Stimulated activated naive B cell treated with anti-CD40 and anti-IgM and Interleukin-4, amounts not matched to agents 10 μg/mL and 1 μg/mL and 100 μg/mL, for 72 hours (primary cell): Measurements from ENCODE around the gene BRAP.
"Not testable (repeated sequence)": the region's sequence is repeated elsewhere in the genome, so short reads cannot be mapped to it uniquely, and the experiment has no call there.

Experiments used
- ATAC-seq, 2 donors: fragments of 150-1000 bp; cut with Tn5 transposase; replicated peaks; 2 replicates each; pipeline ENCODE4 v1.10.0; 2021; ENCODE audit warnings: moderate library complexity in 1 of 2
- DNase-seq: peaks from one replicate; pipeline ENCODE4 v3.0.0; 2021
- H3K27ac Mint-ChIP-seq: one replicate; pipeline ENCODE4 v1.8.0; 2022; ENCODE audit warnings: mild to moderate bottlenecking, mixed read lengths
- H3K27me3 Mint-ChIP-seq, 2 donors: one replicate each; pipeline ENCODE4 v1.8.0; 2022; ENCODE audit warnings: mixed read lengths in 2 of 2
- H3K36me3 Mint-ChIP-seq, 2 donors: one replicate each; pipeline ENCODE4 v1.8.0; 2022; ENCODE audit warnings: mixed read lengths in 2 of 2, mild to moderate bottlenecking in 1 of 2
- H3K4me1 Mint-ChIP-seq, 2 donors: one replicate each; pipeline ENCODE4 v1.8.0; 2022; ENCODE audit warnings: mixed read lengths in 2 of 2, mild to moderate bottlenecking in 1 of 2
- H3K4me3 Mint-ChIP-seq, 2 donors: one replicate each; pipeline ENCODE4 v1.8.0; 2022; ENCODE audit warnings: mild to moderate bottlenecking in 2 of 2, mixed read lengths in 2 of 2, moderate library complexity in 1 of 2
- H3K9me3 Mint-ChIP-seq, 2 donors: one replicate each; pipeline ENCODE4 v1.8.0; 2022; ENCODE audit warnings: mixed read lengths in 2 of 2, mild to moderate bottlenecking in 1 of 2

BRAP gene

DNA sequence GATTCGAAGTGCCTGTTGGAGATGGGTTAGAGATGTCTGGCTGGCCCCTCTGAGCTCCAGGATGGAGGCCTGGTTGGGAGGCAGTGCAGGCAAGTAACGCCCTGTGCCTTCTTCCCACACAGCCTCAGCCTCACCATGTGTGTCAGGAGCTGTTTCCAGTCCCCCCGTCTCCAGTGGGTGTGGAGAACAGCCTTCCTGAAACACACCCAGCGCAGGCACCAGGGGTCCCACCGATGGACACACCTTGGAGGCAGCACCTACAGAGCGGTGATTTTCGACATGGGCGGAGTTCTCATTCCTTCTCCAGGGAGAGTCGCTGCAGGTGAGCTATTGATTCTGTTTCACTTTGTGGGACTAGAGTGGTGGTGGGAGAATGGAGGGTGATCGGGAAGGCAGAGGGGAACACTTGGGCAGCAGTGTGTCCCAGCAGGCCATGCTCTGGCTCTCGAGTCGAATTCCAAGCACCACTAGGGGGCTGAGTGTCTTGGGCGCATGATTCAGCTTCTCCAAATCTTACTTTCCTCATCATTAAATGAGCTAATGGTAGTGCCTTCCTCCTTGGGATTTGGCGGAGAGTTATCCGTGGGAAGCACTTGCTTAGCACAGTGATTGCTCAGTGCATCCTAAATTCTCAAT is 6.9 kb upstream of the BRAP start:
- peaks cover 33 to 40% of the 10 kb centered on the region in 2 donors for H3K36me3 Mint-ChIP-seq
- H3K4me3 Mint-ChIP-seq = no peak overlapping the region
- no peaks in the 10 kb centered on the region for H3K9me3 Mint-ChIP-seq
- H3K27ac Mint-ChIP-seq = no peak overlapping the region
- H3K27me3 Mint-ChIP-seq = no peaks in the 10 kb centered on the region
- DNase-seq (no peak), ATAC-seq (no peak)
- H3K4me1 Mint-ChIP-seq = peaks cover 6 to 22% of the 10 kb centered on the region in 2 donors

DNA sequence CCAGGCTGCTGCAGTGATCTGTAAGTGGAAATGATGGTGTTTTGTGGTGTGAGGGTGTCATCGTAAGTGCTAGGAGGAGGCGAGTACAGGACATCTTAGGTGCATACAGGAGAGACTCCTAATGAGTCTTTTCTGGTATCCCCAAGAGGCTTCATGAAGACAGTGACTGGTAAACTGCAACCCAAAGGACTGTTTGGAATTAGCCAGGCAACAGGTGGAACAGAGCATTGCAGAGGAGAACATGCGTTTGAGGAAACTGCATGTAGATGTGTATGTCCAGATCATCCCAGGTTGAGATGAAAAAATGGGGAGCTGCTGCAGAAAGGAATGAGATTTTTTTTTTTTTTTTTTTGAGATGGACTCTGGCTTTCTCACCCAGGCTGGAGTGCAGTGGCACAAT is 5.5 kb upstream of the BRAP start:
- Mint-ChIP-seq H3K27ac (peak overlapping the region; percentile 1), H3K27me3 (no peaks in the 10 kb centered on the region), H3K9me3 (no peaks in the 10 kb centered on the region), H3K4me3 (no peak overlapping the region), H3K36me3 (peaks cover 30 to 38% of the 10 kb centered on the region in 2 donors), H3K4me1 (peaks cover 12 to 36% of the 10 kb centered on the region in 2 donors)
- DNase-seq = no peak
- no peak for ATAC-seq

DNA sequence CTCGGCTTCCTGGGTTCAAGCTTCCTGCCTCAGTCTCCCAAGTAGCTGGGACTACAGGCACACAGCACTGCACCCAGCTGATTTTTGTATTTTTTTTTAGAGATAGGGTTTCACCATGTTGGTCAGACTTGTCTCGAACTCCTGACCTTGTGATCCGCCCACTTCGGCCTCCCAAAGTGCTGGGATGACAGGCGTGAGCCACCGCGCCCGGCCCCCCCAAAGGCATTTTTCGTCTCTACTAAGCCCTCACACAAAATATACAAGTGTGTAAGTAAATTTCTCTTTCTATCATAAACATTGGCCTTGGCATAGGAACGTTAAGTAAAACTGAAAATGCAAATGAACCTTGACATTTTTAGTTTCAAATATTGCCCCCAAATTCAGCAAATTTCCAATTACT is 2.2 kb upstream of the BRAP start:
- H3K36me3 Mint-ChIP-seq = peaks cover 14 to 20% of the 10 kb centered on the region in 2 donors
- H3K4me1 Mint-ChIP-seq = peaks cover 17 to 50% of the 10 kb centered on the region in 2 donors
- ATAC-seq (no peak), DNase-seq (no peak)
- no peaks in the 10 kb centered on the region for H3K9me3 Mint-ChIP-seq
- H3K27me3 Mint-ChIP-seq = no peaks in the 10 kb centered on the region
- peak overlapping the region; percentile 37 for H3K27ac Mint-ChIP-seq
- H3K4me3 Mint-ChIP-seq = no peak overlapping the region

DNA sequence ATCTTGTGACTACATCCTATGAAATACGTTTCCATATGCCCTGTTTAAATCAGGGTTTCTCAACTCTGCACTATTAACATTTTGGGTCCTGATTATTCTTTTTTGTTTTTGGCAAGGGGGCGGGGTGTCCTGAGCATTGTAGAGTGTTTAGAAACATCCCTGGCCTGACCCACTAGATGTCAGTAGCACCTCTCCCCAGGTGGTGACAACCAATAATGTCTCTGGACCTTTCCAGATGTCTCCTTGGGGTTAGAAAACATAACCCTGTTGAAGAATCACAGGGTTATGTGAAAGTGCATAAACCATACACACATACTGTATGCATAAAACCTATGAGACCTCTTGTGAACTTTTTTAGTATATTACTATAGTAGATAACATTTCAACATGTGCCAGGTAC is 1.5 kb upstream of the BRAP start:
- Mint-ChIP-seq H3K4me3 (peak overlapping the region; percentile 52 to 99), H3K9me3 (no peaks in the 10 kb centered on the region), H3K36me3 (peaks cover 15 to 19% of the 10 kb centered on the region in 2 donors), H3K27me3 (no peaks in the 10 kb centered on the region), H3K4me1 (peaks cover 17 to 50% of the 10 kb centered on the region in 2 donors), H3K27ac (no peak overlapping the region)
- no peak for DNase-seq
- no peak for ATAC-seq

DNA sequence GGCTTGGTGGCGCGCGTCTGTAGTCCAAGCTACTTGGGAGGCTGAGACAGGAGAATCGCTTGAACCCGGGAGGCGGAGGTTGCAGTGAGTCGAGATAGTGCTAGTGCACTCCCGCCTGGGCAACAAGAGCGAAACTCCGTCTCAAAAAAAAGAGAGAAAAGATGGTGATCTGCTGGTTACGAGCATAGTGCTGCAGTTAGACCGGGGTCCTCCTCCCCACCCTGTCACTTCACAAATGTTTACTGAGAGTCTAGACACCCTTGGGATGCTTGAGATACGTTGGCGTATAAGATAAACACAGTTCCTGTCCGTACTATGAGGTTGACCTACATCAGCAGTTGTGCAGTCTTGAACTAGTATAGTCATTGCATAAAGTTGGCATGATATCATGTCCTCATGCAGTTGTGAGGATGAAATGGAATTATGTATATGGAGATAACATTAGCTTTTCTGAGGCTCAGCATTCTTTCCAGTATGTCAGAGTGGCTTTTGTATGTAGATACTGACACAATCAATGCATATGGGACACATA is 884 bp upstream of the BRAP start:
- peak overlapping the region; percentile 96 for H3K27ac Mint-ChIP-seq
- ATAC-seq (no peak), DNase-seq (no peak)
- H3K4me3 Mint-ChIP-seq = peak overlapping the region; percentile 99
- peaks cover 14 to 17% of the 10 kb centered on the region in 2 donors for H3K36me3 Mint-ChIP-seq
- peaks cover 17 to 49% of the 10 kb centered on the region in 2 donors for H3K4me1 Mint-ChIP-seq
- no peaks in the 10 kb centered on the region for H3K9me3 Mint-ChIP-seq
- H3K27me3 Mint-ChIP-seq = no peaks in the 10 kb centered on the region

DNA sequence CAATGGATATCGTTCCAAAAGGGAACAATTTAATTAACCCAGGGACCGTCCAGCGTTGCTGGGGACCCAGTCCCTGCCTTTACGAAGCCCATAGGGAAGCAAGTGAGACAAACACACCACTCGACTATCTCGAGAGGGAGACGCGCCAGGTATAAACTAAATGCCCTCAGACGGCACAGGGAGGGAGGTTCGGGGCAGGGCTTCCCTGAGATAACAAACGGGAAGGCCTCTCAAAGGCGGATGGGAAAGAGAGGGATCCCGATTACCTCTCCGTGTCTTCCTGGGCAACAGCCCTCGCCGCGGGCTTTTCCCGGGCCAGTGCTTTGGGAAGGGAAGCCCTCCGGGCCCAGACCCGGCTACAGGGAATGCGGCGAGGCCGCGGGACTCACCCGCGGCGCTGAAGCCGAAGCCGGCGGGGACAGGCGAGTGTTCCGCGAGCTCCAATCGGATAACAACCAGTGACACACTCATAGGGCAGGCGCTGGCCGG is 390 bp downstream of the BRAP start:
- Mint-ChIP-seq H3K4me1 (peaks cover 17 to 41% of the 10 kb centered on the region in 2 donors), H3K4me3 (peak overlapping the region; percentile 99), H3K9me3 (no peaks in the 10 kb centered on the region), H3K27ac (peak overlapping the region; percentile 99), H3K36me3 (peaks cover 9 to 15% of the 10 kb centered on the region in 2 donors), H3K27me3 (no peaks in the 10 kb centered on the region)
- DNase-seq = no peak
- peak; percentile 6 to 23 for ATAC-seq

DNA sequence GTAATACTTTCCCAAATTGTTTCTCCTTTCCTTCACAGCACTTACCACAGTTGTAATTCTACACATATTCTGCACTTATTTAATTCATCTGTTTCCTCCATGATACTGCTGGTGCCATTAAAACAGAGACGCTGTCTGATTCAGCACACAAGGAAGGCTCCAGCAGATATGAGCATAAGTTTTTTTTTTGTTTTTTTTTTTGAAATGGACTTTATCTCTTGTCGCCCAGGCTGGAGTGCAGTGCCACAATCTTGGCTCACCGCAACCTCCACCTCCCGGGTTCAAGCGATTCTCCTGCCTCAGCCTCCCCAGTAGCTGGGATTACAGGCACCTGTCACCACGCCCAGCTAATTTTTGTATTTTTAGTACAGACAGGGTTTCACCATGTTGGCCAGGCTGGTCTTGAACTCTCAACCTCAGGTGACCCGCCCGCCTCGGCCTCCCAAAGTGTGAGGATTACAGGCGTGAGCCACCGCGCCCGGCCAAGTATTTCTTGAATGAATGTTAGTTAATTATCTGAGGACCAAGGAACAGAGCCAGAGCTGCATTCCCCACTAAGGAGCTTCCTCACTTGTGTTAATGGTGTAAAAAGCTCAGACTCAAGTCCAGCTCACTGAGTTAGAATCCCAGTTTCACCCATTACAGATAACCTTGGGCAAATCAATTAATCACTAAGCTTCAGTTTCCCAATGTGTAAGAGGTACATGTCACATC is 1.1 kb downstream of the BRAP start:
- not testable (repeated sequence) for ATAC-seq, DNase-seq, H3K9me3 Mint-ChIP-seq, H3K27me3 Mint-ChIP-seq
- H3K36me3 Mint-ChIP-seq = peaks cover 9 to 18% of the 10 kb centered on the region in 2 donors
- peaks cover 17 to 41% of the 10 kb centered on the region in 2 donors for H3K4me1 Mint-ChIP-seq
- H3K4me3 Mint-ChIP-seq = peak overlapping the region; percentile 99
- peak overlapping the region; percentile 99 for H3K27ac Mint-ChIP-seq

DNA sequence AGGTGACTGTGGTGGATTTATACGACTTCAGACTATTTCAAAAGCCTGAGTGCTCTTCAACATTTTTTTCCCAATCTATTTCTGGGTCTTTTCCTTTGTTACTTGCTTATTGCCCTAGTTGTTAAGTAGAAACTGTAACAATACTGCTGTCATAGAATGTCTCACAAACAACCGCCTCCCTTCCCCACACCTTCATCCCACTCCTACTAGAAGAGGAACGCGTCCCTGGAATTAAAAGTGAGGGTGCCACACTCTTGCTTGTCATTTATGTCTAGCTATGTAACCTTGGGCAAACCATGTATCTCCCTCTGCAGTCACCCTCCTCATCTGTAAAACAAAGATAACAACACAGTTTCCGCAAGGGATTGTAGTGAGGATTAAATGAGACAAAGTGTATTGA is 8.6 kb downstream of the BRAP start:
- Mint-ChIP-seq H3K27ac (no peak overlapping the region), H3K27me3 (no peaks in the 10 kb centered on the region), H3K4me3 (no peak overlapping the region), H3K9me3 (no peaks in the 10 kb centered on the region), H3K4me1 (no peaks in the 10 kb centered on the region), H3K36me3 (peaks cover 14 to 15% of the 10 kb centered on the region in 2 donors)
- no peak for ATAC-seq
- no peak for DNase-seq

DNA sequence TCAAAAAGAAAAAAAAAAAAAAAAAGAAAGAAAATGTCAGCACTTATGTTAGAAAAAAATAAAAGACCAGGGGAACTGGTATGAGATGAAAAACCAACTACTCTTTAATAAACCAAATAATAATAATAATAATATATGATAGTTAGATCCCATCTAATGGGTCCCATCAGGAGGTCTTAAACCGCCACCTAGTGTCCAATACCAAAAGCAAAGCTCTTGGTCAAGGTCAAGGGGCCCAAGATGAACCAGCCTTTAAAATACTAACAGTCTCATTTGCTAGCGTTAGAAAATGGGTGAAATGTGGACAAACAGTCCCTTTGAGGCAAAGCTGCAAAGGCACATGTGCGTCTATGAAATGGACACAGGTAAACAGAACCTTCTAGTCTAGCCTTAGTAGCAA is 12.3 kb downstream of the BRAP start:
- no peak overlapping the region for H3K27ac Mint-ChIP-seq
- peaks cover 18 to 21% of the 10 kb centered on the region in 2 donors for H3K36me3 Mint-ChIP-seq
- no peaks in the 10 kb centered on the region for H3K4me1 Mint-ChIP-seq
- DNase-seq = no peak
- H3K9me3 Mint-ChIP-seq = no peaks in the 10 kb centered on the region
- no peaks in the 10 kb centered on the region for H3K27me3 Mint-ChIP-seq
- no peak for ATAC-seq
- no peak overlapping the region for H3K4me3 Mint-ChIP-seq

DNA sequence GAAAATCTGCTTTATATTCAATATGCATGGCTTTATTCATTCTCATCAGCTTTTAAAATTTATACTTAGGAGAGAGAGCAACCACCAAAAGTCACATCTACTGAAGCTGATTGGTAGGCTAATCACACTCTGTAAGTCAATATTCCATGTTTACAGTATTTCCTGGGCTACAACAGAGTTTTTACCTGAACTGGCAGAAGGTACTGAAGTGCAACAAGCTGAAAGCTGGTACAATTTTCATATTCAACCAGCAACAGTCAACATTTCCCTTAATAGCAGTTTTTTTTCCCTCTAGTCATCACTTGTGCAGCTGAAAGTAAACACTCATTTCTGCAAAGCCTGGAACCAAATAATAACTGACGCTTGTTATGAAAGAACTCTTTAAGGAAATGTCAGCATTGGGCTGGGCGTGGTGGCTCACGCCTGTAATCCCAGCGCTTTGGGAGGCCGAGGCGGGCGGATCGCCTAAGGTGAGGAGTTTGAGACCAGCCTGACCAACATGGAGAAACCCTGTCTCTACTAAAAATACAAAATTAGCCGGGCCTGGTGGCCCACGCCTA is 12.9 kb downstream of the BRAP start:
- DNase-seq (no peak), ATAC-seq (no peak)
- no peaks in the 10 kb centered on the region for H3K4me1 Mint-ChIP-seq
- H3K4me3 Mint-ChIP-seq = no peak overlapping the region
- H3K36me3 Mint-ChIP-seq = peaks cover 18 to 21% of the 10 kb centered on the region in 2 donors
- no peaks in the 10 kb centered on the region for H3K27me3 Mint-ChIP-seq
- no peak overlapping the region for H3K27ac Mint-ChIP-seq
- H3K9me3 Mint-ChIP-seq = no peaks in the 10 kb centered on the region

DNA sequence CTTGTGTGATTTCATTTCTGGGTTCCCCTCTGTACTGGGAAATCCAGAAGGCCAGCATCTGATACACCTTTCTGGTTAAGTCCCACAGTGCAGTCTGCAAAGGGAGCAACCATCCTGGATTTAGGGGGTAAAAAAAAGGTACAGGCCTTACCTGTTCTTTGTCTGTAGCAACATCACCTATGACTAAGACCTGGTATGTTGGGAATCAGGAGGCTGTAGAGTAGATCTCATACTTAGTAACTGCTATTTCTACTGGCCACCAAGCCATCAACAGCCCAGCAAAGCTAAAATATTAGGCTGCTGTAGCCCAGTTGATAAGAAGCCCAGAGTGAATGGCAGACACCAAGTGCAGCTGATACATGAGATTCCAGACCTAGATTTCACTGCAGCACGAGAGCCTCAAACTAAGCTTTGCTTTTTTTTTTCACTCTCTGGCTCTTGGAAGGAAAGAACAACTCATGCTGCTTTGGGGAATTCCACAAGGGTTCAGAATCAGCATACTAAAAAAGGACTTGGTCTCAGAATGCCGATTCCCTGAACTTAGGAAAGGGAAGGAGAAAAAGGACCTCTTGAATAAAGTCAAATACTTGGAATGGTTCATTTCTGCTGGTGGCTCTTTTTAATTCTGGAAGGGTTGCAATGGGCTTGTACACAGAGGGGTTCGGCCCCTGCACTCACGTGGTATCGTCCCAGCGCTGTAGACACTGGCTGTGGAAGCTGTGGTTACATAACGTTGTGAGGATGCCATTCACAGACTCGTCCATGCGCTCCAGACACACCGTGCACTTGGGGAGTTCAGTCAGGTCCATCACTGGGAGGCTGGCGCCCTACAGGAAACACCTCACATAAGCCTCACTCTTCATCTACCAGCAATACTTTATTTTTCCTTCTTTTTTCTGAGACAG is 20.5 kb downstream of the BRAP start:
- DNase-seq (no peak), ATAC-seq (no peak)
- H3K36me3 Mint-ChIP-seq = peaks cover 34 to 43% of the 10 kb centered on the region in 2 donors
- peaks cover 0 to 2% of the 10 kb centered on the region in 2 donors for H3K4me1 Mint-ChIP-seq
- no peak overlapping the region for H3K4me3 Mint-ChIP-seq
- no peaks in the 10 kb centered on the region for H3K27me3 Mint-ChIP-seq
- no peak overlapping the region for H3K27ac Mint-ChIP-seq
- no peaks in the 10 kb centered on the region for H3K9me3 Mint-ChIP-seq

DNA sequence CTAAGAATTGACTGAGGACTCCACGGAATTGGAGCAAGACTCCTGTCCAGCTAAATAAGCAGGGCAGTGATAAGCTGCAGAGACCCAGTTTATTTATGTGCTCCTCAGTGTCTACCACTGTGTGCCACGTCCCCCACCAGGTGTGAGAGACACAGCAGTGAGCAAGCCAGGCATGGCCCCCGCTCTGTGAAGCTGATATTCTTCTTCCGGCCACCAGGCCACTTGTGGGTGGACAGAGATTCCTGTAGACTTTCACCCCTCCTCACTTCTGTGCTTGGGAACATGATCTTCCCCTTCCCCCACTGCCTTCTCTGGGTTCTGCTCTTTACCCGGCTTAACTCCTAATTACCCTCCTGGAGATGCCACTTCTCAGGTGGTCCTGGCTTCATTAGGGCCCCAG is 21.3 kb downstream of the BRAP start:
- ATAC-seq (no peak), DNase-seq (no peak)
- H3K9me3 Mint-ChIP-seq = no peaks in the 10 kb centered on the region
- peak overlapping the region; percentile 16 for H3K27ac Mint-ChIP-seq
- no peaks in the 10 kb centered on the region for H3K27me3 Mint-ChIP-seq
- no peak overlapping the region for H3K4me3 Mint-ChIP-seq
- peaks cover 29 to 38% of the 10 kb centered on the region in 2 donors for H3K36me3 Mint-ChIP-seq
- H3K4me1 Mint-ChIP-seq = peaks cover 0 to 2% of the 10 kb centered on the region in 2 donors

DNA sequence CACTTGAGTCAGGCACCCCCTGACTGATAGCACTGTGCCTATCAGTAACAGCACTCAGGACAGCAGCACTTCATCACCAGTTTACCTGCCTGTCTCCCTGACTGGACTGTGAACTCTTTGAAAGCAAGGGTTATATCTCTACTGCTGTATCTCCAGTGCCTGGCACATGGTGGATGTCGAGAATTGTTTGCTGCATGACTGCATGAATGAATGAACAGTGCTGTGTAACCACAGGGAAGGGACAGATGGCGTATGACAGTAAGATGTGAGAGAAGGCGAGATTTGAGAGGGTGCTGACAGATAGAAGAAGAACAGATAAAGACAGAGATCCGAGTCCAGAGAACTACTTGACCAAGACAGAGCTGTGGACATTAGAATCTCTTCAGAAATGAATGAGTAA is 29.7 kb downstream of the BRAP start:
- DNase-seq (no peak), ATAC-seq (no peak)
- Mint-ChIP-seq H3K27me3 (no peaks in the 10 kb centered on the region), H3K4me1 (no peaks in the 10 kb centered on the region), H3K9me3 (no peaks in the 10 kb centered on the region), H3K27ac (no peak overlapping the region), H3K36me3 (peaks cover 22 to 26% of the 10 kb centered on the region in 2 donors), H3K4me3 (no peak overlapping the region)

DNA sequence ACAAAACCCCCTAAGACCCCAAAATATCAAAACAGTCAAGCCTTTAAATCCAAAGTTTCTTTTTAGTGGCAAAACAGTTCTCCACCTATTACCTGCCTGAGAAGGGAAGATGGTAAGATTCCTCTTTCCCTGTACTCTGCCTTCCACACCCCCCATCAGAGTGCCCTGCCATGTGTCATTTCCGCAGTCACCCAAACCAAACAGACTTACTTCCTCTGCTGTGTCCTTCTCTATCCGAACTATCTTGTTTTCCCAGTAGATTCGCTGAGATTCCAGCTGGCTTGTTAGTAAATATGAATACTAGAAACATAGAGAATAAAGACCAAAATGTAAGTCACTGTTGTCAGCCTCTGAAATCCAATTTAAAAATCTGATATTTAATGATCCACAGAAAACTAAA is 30.4 kb downstream of the BRAP start:
- peaks cover 22 to 23% of the 10 kb centered on the region in 2 donors for H3K36me3 Mint-ChIP-seq
- H3K27ac Mint-ChIP-seq = no peak overlapping the region
- H3K4me3 Mint-ChIP-seq = no peak overlapping the region
- H3K4me1 Mint-ChIP-seq = peaks cover 0 to 1% of the 10 kb centered on the region in 2 donors
- H3K9me3 Mint-ChIP-seq = no peaks in the 10 kb centered on the region
- no peaks in the 10 kb centered on the region for H3K27me3 Mint-ChIP-seq
- DNase-seq (no peak), ATAC-seq (no peak)
